GM23248 (cell line): ENCODE results near the gene ETV1. TPM values are rescaled to one million over a fixed set of nuclear protein-coding genes. Genes with fewer than 3 reads are reported as not detected.

ENCODE experiments used
- DNase-seq: peaks from one replicate; pipeline ENCODE4 v3.0.0-alpha.2; 2015
- H2AFZ ChIP-seq: fragments of 200-600 bp; sonication (generic); 2 replicates; pipeline ENCODE4 v1.6.1; 2016; ENCODE audit warnings: antibody characterized with exemption
- H3F3A ChIP-seq: fragments of 200-600 bp; sonication (generic); 2 replicates; pipeline ENCODE4 v1.6.1; 2016; ENCODE audit warnings: mild to moderate bottlenecking, antibody characterized with exemption, mixed run types; ENCODE audit not compliant: insufficient read depth
- H3K27ac ChIP-seq: fragments of 200-600 bp; sonication (generic); 2 replicates; pipeline ENCODE4 v1.5.1; 2016; ENCODE audit warnings: mild to moderate bottlenecking
- H3K27me3 ChIP-seq: fragments of 200-600 bp; sonication (generic); replicated peaks from 2 replicates; pipeline ENCODE4 v1.6.1; 2016; ENCODE audit warnings: mild to moderate bottlenecking; ENCODE audit not compliant: insufficient read depth
- H3K36me3 ChIP-seq: fragments of 200-600 bp; sonication (generic); 2 replicates; pipeline ENCODE4 v1.6.1; 2016; ENCODE audit warnings: low read depth, mild to moderate bottlenecking
- H3K4me1 ChIP-seq: fragments of 200-600 bp; sonication (generic); 2 replicates; pipeline ENCODE4 v1.6.1; 2016; ENCODE audit warnings: mild to moderate bottlenecking; ENCODE audit not compliant: insufficient read depth
- H3K4me2 ChIP-seq: fragments of 200-600 bp; sonication (generic); one replicate; pipeline ENCODE4 v1.6.1; 2016; ENCODE audit warnings: mild to moderate bottlenecking; ENCODE audit not compliant: unreplicated experiment
- H3K4me3 ChIP-seq: fragments of 200-600 bp; sonication (generic); 2 replicates; pipeline ENCODE4 v1.5.1; 2016; ENCODE audit warnings: mild to moderate bottlenecking
- H3K79me2 ChIP-seq: fragments of 200-600 bp; sonication (generic); 2 replicates; pipeline ENCODE4 v1.6.1; 2016; ENCODE audit warnings: mild to moderate bottlenecking; ENCODE audit not compliant: insufficient read depth
- H3K9ac ChIP-seq: fragments of 200-600 bp; sonication (generic); 2 replicates; pipeline ENCODE4 v1.6.1; 2016; ENCODE audit warnings: mild to moderate bottlenecking
- H3K9me2 ChIP-seq: fragments of 200-600 bp; sonication (generic); 2 replicates; pipeline ENCODE4 v1.6.1; 2016; ENCODE audit warnings: mixed run types, mild to moderate bottlenecking, moderate library complexity; ENCODE audit not compliant: insufficient read depth
- H3K9me3 ChIP-seq: fragments of 200-600 bp; sonication (generic); one replicate; pipeline ENCODE4 v1.6.1; 2017; ENCODE audit warnings: low read depth
- H4K20me1 ChIP-seq: fragments of 200-600 bp; sonication (generic); 2 replicates; pipeline ENCODE4 v1.6.0; 2016; ENCODE audit not compliant: insufficient read depth
- EZH2 ChIP-seq: fragments of 200-600 bp; sonication (generic); IDR thresholded peaks from 2 replicates; pipeline ENCODE4 v1.6.1; 2018; ENCODE audit warnings: antibody characterized with exemption, mild to moderate bottlenecking; ENCODE audit not compliant: insufficient read depth, poor library complexity, severe bottlenecking
- EZH2phosphoT487 ChIP-seq: fragments of 200-600 bp; sonication (generic); IDR thresholded peaks from 2 replicates; pipeline ENCODE4 v1.6.1; 2018; ENCODE audit warnings: antibody characterized with exemption, moderate library complexity, mild to moderate bottlenecking, low read depth; ENCODE audit not compliant: insufficient read depth
- WGBS, 2 experiments: methylation state at CpG; one replicate each; pipeline ENCODE4 v1.1.6; 2015 to 2017; ENCODE audit warnings: low lambda C conversion rate in 2 of 2, low coverage in 1 of 2; ENCODE audit errors: missing lambda C conversion rate in 2 of 2; 5-methylcytosine and 5-hydroxymethylcytosine counted together
- in situ Hi-C: fragments of 300-500 bp; cut with MboI; formaldehyde crosslinking; loops from 2 replicates; pipeline ENCODE4 v1.15.0; 2020
- polyA plus RNA-seq: library from polyadenylated mRNA; unstranded; fragments of >200 nt; fragmentation: Nextera tagmentation; extraction: Ambion mirVana; gene quantifications from 2 replicates; pipeline ENCODE4 v1.2.1, GENCODE V29; 2016
- total RNA-seq: library from RNA; depleted of rRNA; stranded (reverse); fragments of >200 nt; shearing (Covaris generic); gene quantifications from 2 replicates; pipeline ENCODE4 v1.2.3, GENCODE V29; 2014

ETV1 gene
- total and polyA plus RNA-seq, 2 experiments from 2014 or later: 13.7 to 17.1 TPM

- H3K79me2 ChIP-seq: peaks cover 16% of the 10 kb centered on the region; the same call in 1 of the 2 replicates
- H3F3A ChIP-seq: peaks cover 21% of the 10 kb centered on the region
- H3K4me1 ChIP-seq: peaks cover 25% of the 10 kb centered on the region
- in situ Hi-C loops: loop anchor here (10.0 kb wide), 1 partner anchor 464 kb away; no protein-coding TSS in a partner anchor
- H3K27ac ChIP-seq: peak overlapping the region; percentile 64
- peak overlapping the region; percentile 100 for H3K4me3 ChIP-seq
- no peaks in the 10 kb centered on the region for H3K9me2 ChIP-seq
- no peaks in the 10 kb centered on the region for H4K20me1 ChIP-seq
- no peaks in the 10 kb centered on the region for H3K27me3 ChIP-seq
- no peak for TF ChIP-seq EZH2
- TF ChIP-seq EZH2phosphoT487: no peak
- H3K9me3 ChIP-seq: no peaks in the 10 kb centered on the region
- DNase-seq: peak; percentile 62
- 1 to 3% methylated on average over 24 of the region's 24 CpGs for WGBS, 2 experiments
- H2AFZ ChIP-seq: peak overlapping the region; percentile 99
- H3K4me2 ChIP-seq: peak overlapping the region; percentile 99
- H3K36me3 ChIP-seq: no peaks in the 10 kb centered on the region
- H3K9ac ChIP-seq: peak overlapping the region; percentile 82
Observed at GRCh38 chr7:13990319-13990983, 985 bp upstream of the ETV1 start.

- Histone ChIP-seq H3F3A (peaks cover 21% of the 10 kb centered on the region), H3K79me2 (peaks cover 16% of the 10 kb centered on the region; the same call in 1 of the 2 replicates), H3K4me1 (peaks cover 30% of the 10 kb centered on the region), H3K4me2 (peak overlapping the region; percentile 99), H3K9me2 (no peaks in the 10 kb centered on the region), H3K9me3 (no peaks in the 10 kb centered on the region), H3K27me3 (no peaks in the 10 kb centered on the region), H3K9ac (peak overlapping the region; percentile 82), H4K20me1 (no peaks in the 10 kb centered on the region), H3K36me3 (no peaks in the 10 kb centered on the region), H3K4me3 (peak overlapping the region; percentile 100), H2AFZ (peak overlapping the region; percentile 99), H3K27ac (peak overlapping the region; percentile 64)
- in situ Hi-C loops: loop anchor here (10.0 kb wide), 1 partner anchor 465 kb away; no protein-coding TSS in a partner anchor
- TF ChIP-seq EZH2 (no peak), EZH2phosphoT487 (no peak)
- DNase-seq: no peak
- WGBS, 2 experiments: 0 to 1% methylated on average over 13 of the region's 13 CpGs
Observed at GRCh38 chr7:13989949-13990305, 461 bp upstream of the ETV1 start.

- Histone ChIP-seq H3K27me3 (no peaks in the 10 kb centered on the region), H3K4me2 (peak overlapping the region; percentile 99), H3K9me2 (no peaks in the 10 kb centered on the region), H3K9ac (peak overlapping the region; percentile 82), H2AFZ (peak overlapping the region; percentile 99), H3K9me3 (no peaks in the 10 kb centered on the region), H3K36me3 (no peaks in the 10 kb centered on the region), H3K4me3 (peak overlapping the region; percentile 100), H3K27ac (peak overlapping the region; percentile 64), H4K20me1 (no peaks in the 10 kb centered on the region), H3K79me2 (peaks cover 16% of the 10 kb centered on the region; the same call in 1 of the 2 replicates), H3K4me1 (peaks cover 31% of the 10 kb centered on the region), H3F3A (peaks cover 21% of the 10 kb centered on the region)
- 0 to 6% methylated on average over 3 to 5 of the region's 5 CpGs for WGBS, 2 experiments
- TF ChIP-seq EZH2 (no peak), EZH2phosphoT487 (no peak)
- in situ Hi-C loops: no loop called here
- peak; percentile 42 for DNase-seq
Observed at GRCh38 chr7:13988731-13989125, 738 bp downstream of the ETV1 start.

- H3K9ac ChIP-seq: peak overlapping the region; percentile 82
- peak overlapping the region; percentile 99; the same call in 1 of the 2 replicates for H2AFZ ChIP-seq
- peak; percentile 9 for DNase-seq
Observed at GRCh38 chr7:13988065-13988464, 1.4 kb downstream of the ETV1 start.

More at GRCh38 chr7:13988065-13988464, 1.4 kb downstream of the ETV1 start:
- 82 to 89% methylated on average over 8 of the region's 8 CpGs for WGBS, 2 experiments
- no peaks in the 10 kb centered on the region for H3K9me2 ChIP-seq
- no peak overlapping the region for H3K27ac ChIP-seq
- H3K9me3 ChIP-seq: no peaks in the 10 kb centered on the region
- peak overlapping the region; percentile 99 for H3K4me2 ChIP-seq
- TF ChIP-seq EZH2 (no peak), EZH2phosphoT487 (no peak)
- in situ Hi-C loops: no loop called here
- H3K36me3 ChIP-seq: no peaks in the 10 kb centered on the region
- H3F3A ChIP-seq: peaks cover 21% of the 10 kb centered on the region
- no peaks in the 10 kb centered on the region for H3K27me3 ChIP-seq
- peaks cover 16% of the 10 kb centered on the region; the same call in 1 of the 2 replicates for H3K79me2 ChIP-seq
- H3K4me3 ChIP-seq: peak overlapping the region; percentile 100
- peaks cover 33% of the 10 kb centered on the region for H3K4me1 ChIP-seq
- H4K20me1 ChIP-seq: no peaks in the 10 kb centered on the region
